Endothelial cell of umbilical vein (primary cell): ENCODE measurements around the gene KPNA1. TPM values are rescaled to one million over a fixed set of nuclear protein-coding genes. Genes with fewer than 3 reads are reported as not detected.

Experiments
- BruUV-seq: library from RNA; stranded (reverse); fragments of 400-500 nt; replicated peaks from 2 replicates; lab custom pipeline; 2021; lab: Mats Ljungman, UMichigan
- CTCF ChIA-PET: fragments of 300-600, 350-600 bp; sonication (Branson Sonifier 250); formaldehyde crosslinking; loops from one replicate; lab custom pipeline; 2021; ENCODE audit warnings: antibody characterized with exemption, inconsistent platforms; lab: Charles Lee
- POLR2A ChIA-PET: fragments of 300-600, 350-600 bp; sonication (Branson Sonifier 250); formaldehyde crosslinking; loops from one replicate; lab custom pipeline; 2021; ENCODE audit warnings: antibody characterized with exemption, inconsistent platforms; lab: Charles Lee
- DNase-seq: peaks from one replicate; pipeline ENCODE4 v3.0.0-alpha.2; 2011; ENCODE audit warnings: low read depth, low spot score
- FAIRE-seq: peaks from 2 replicates; lab custom pipeline; 2011; peaks lifted over from hg19 to GRCh38; lab: Jason Lieb, UNC
- H2AFZ ChIP-seq: 2 replicates; pipeline ENCODE4 v1.6.0; 2012; ENCODE audit warnings: low read depth, low read length, control low read depth, inconsistent platforms
- H3K27ac ChIP-seq: 2 replicates; pipeline ENCODE4 v1.5.1; 2011; ENCODE audit warnings: low read depth, mild to moderate bottlenecking, control low read depth, low read length, moderate library complexity; ENCODE audit not compliant: insufficient read depth
- H3K27me3 ChIP-seq, 2 experiments: 2 replicates each; pipeline versions ENCODE4 v1.6.0 to v1.6.1; 2011; ENCODE audit warnings: low read length in 2 of 2, mixed read lengths in 1 of 2; ENCODE audit not compliant: control insufficient read depth in 2 of 2, insufficient read depth in 2 of 2
- H3K36me3 ChIP-seq, 2 experiments: 2 replicates in 1 of 2; 3 replicates in 1 of 2; pipeline ENCODE4 v1.5.1; 2011; ENCODE audit warnings: low read length in 2 of 2, mild to moderate bottlenecking in 1 of 2, moderate library complexity in 1 of 2; ENCODE audit not compliant: control insufficient read depth in 2 of 2, insufficient read depth in 2 of 2; ENCODE audit errors: extremely low read depth in 1 of 2
- H3K4me1 ChIP-seq: 3 replicates; pipeline ENCODE4 v1.5.1; 2011; ENCODE audit warnings: mild to moderate bottlenecking, low read length; ENCODE audit not compliant: control insufficient read depth, insufficient read depth; ENCODE audit errors: extremely low read depth
- H3K4me2 ChIP-seq: 2 replicates; pipeline ENCODE4 v1.6.1; 2011; ENCODE audit warnings: low read length, control low read depth, mixed read lengths; ENCODE audit not compliant: insufficient read depth
- H3K4me3 ChIP-seq, 3 experiments: fragments of 200-600 bp in 1 of 3; sonication (generic), shearing (Covaris generic) in 1 of 3; replicated peaks in 1 of 3; 2 replicates each; pipeline ENCODE4 v1.5.1; 2011 to 2016; ENCODE audit warnings: control low read depth in 3 of 3, low read length in 3 of 3, mild to moderate bottlenecking in 2 of 3, inconsistent platforms in 1 of 3, low read depth in 1 of 3, moderate library complexity in 1 of 3; ENCODE audit not compliant: insufficient read depth in 1 of 3
- H3K79me2 ChIP-seq: 2 replicates; pipeline ENCODE4 v1.6.0; 2012; ENCODE audit warnings: low read length, inconsistent platforms; ENCODE audit not compliant: control insufficient read depth, insufficient read depth
- H3K9ac ChIP-seq: replicated peaks from 2 replicates; pipeline ENCODE3; 2011; ENCODE audit warnings: low read length, control low read depth; ENCODE audit not compliant: insufficient read depth; ENCODE audit errors: extremely low read depth
- H3K9me1 ChIP-seq: replicated peaks from 3 replicates; pipeline ENCODE4 v1.6.0; 2011; ENCODE audit warnings: mild to moderate bottlenecking, low read length; ENCODE audit not compliant: control insufficient read depth, insufficient read depth; ENCODE audit errors: extremely low read depth
- H3K9me3 ChIP-seq: replicated peaks from 2 replicates; pipeline ENCODE4 v1.5.1; 2012; ENCODE audit warnings: low read length, inconsistent platforms; ENCODE audit not compliant: control insufficient read depth, insufficient read depth
- H4K20me1 ChIP-seq: replicated peaks from 2 replicates; pipeline ENCODE3; 2011; ENCODE audit warnings: mild to moderate bottlenecking, low read length; ENCODE audit not compliant: control insufficient read depth, insufficient read depth; ENCODE audit errors: extremely low read depth
- CTCF ChIP-seq, 2 donors: IDR thresholded peaks; 1 replicate in 1 of 2; 2 replicates in 1 of 2; pipeline ENCODE4 v1.5.1; 2011; ENCODE audit warnings: low read length in 2 of 2, mild to moderate bottlenecking in 2 of 2, moderate library complexity in 2 of 2, control low read depth in 1 of 2, inconsistent platforms in 1 of 2, low read depth in 1 of 2; ENCODE audit not compliant: insufficient read depth in 1 of 2; ENCODE audit errors: extremely low read depth in 1 of 2
- EZH2 ChIP-seq: IDR thresholded peaks from 2 replicates; pipeline ENCODE4 v1.6.1; 2012; ENCODE audit warnings: borderline replicate concordance, low read depth, mild to moderate bottlenecking, moderate library complexity, low read length, inconsistent platforms; ENCODE audit not compliant: severe bottlenecking
- FOS ChIP-seq: IDR thresholded peaks from 2 replicates; pipeline ENCODE4 v1.6.1; 2011; ENCODE audit warnings: mild to moderate bottlenecking, low read length, moderate library complexity, borderline replicate concordance; ENCODE audit not compliant: insufficient read depth
- GATA2 ChIP-seq: IDR thresholded peaks from 2 replicates; pipeline ENCODE4 v1.7.0; 2011; ENCODE audit warnings: low read depth, mild to moderate bottlenecking, moderate library complexity, mixed read lengths, low read length; ENCODE audit not compliant: insufficient read length, insufficient read depth
- JUN ChIP-seq: IDR thresholded peaks from 2 replicates; pipeline ENCODE4 v1.6.1; 2011; ENCODE audit warnings: borderline replicate concordance, low read depth; ENCODE audit not compliant: insufficient read length, insufficient read depth
- MAX ChIP-seq: IDR thresholded peaks from 2 replicates; pipeline ENCODE4 v1.6.1; 2011; ENCODE audit not compliant: insufficient read depth, insufficient read length
- MYC ChIP-seq: IDR thresholded peaks from one replicate; pipeline ENCODE4 v1.6.1; 2011; ENCODE audit warnings: mild to moderate bottlenecking, low read depth, low read length
- POLR2A ChIP-seq: IDR thresholded peaks from 2 replicates; pipeline ENCODE4 v1.6.1; 2012; ENCODE audit warnings: low read depth, mild to moderate bottlenecking, control low read depth, low read length
- POLR2AphosphoS5 ChIP-seq: IDR thresholded peaks from 2 replicates; pipeline ENCODE4 v1.6.1; 2012; ENCODE audit warnings: low read depth, mild to moderate bottlenecking, control low read depth, low read length, moderate library complexity; ENCODE audit not compliant: insufficient read depth
- dilution Hi-C: fragments of 300-500 bp; cut with MboI; formaldehyde crosslinking; loops from one replicate; pipeline ENCODE4 v1.15.0; 2019; ENCODE audit warnings: low sequenced_read_pairs; ENCODE audit not compliant: extremely low pct_ligation_motif_present
- intact Hi-C: fragments of 100-400 bp; cut with micrococcal nuclease; formaldehyde crosslinking; loops from one replicate; pipeline ENCODE4 v1.10.0; 2022
- polyA plus RNA-seq, 4 experiments: library from polyadenylated mRNA; depleted of rRNA in 3 of 4; stranded (reverse) in 3 of 4; unstranded in 1 of 4; fragments of >200 nt; gene quantifications; 2 replicates each; pipeline versions ENCODE4 v1.2.1 to v1.2.3, GENCODE V29; 2011 to 2012; ENCODE audit warnings: missing spikeins in 1 of 4
- small RNA-seq: library from RNA; depleted of rRNA; stranded (forward); fragments of <200 nt; gene quantifications from one replicate; pipeline ENCODE3, GENCODE V24; 2012; ENCODE audit warnings: low replicate concordance, low read depth; ENCODE audit not compliant: insufficient read depth, insufficient read length
- total RNA-seq: library from RNA; stranded (reverse); gene quantifications from 2 replicates; pipeline ENCODE4 v1.2.3, GENCODE V29; 2021

The KPNA1 gene
- total and polyA plus RNA-seq, 2 donors (not counting 3 experiments of a cell fraction or from before 2014, with no cell fraction given): 24.4 to 110 TPM

- no TSS peak for BruUV-seq
Measured at GRCh38 chr3:122374034-122374433, 140.7 kb downstream of the KPNA1 start.

More at GRCh38 chr3:122374034-122374433, 140.7 kb downstream of the KPNA1 start:
- intact Hi-C loops: no loop called here
- no peaks in the 10 kb centered on the region for H4K20me1 ChIP-seq
- CTCF ChIA-PET: no interaction called here
- H3K4me3 ChIP-seq: no peak overlapping the region
- no peaks in the 10 kb centered on the region for H3K27me3 ChIP-seq
- no peak for FAIRE-seq
- no peak overlapping the region for H2AFZ ChIP-seq
- H3K79me2 ChIP-seq: peaks cover 18% of the 10 kb centered on the region
- no peaks in the 10 kb centered on the region for H3K36me3 ChIP-seq
- POLR2A ChIA-PET: interaction anchor here (1.0 kb wide), 1 partner anchor 9 kb away, joined by 3 read pairs; the partner anchor contains the start of gene MIX23
- H3K4me1 ChIP-seq: no peaks in the 10 kb centered on the region
- no peak overlapping the region for H3K27ac ChIP-seq
- no peak for TF ChIP-seq MAX
- TF ChIP-seq GATA2: no peak
- TF ChIP-seq MYC: no peak
- no peak for TF ChIP-seq POLR2A
- TF ChIP-seq EZH2: no peak
- no peak for TF ChIP-seq JUN
- no peak for TF ChIP-seq FOS
- TF ChIP-seq POLR2AphosphoS5: no peak
- no peak for TF ChIP-seq CTCF (IDR thresholded peaks at IDR 0.05; ENCODE audit: extremely low read depth in 1 of 2, insufficient read depth in 1 of 2, low read depth in 1 of 2, low read length in 2 of 2)
- no peak for DNase-seq
- dilution Hi-C loops: no loop called here
- no peaks in the 10 kb centered on the region for H3K9me1 ChIP-seq
- H3K9ac ChIP-seq: no peak overlapping the region
- no peaks in the 10 kb centered on the region for H3K9me3 ChIP-seq
- H3K4me2 ChIP-seq: no peak overlapping the region

Small RNAs within 50 kb of the gene (small RNA-seq; reads per million reads assigned to genes)
- not detected for gene AC083798.1
- gene AC096861.1: not detected

Other genes starting within 250 kb of the KPNA1 start
- gene CSTA, start 189.7 kb downstream of the KPNA1 start, total RNA-seq: not detected in 2 replicates
- not detected in 2 replicates for gene CSTA, start 189.7 kb downstream of the KPNA1 start, polyA plus RNA-seq
- 43.6 and 53.5 TPM in 2 replicates for gene MIX23, start 131.7 kb downstream of the KPNA1 start, total RNA-seq
- gene MIX23, start 131.7 kb downstream of the KPNA1 start, polyA plus RNA-seq: 3.7 and 4.5 TPM in 2 replicates
- 23.4 and 25.9 TPM in 2 replicates for gene FAM162A, start 130.8 kb downstream of the KPNA1 start, total RNA-seq
- 8.2 and 12.6 TPM in 2 replicates for gene FAM162A, start 130.8 kb downstream of the KPNA1 start, polyA plus RNA-seq
- gene WDR5B, start 98.9 kb downstream of the KPNA1 start, total RNA-seq: 2.6 and 3.7 TPM in 2 replicates
- 1.6 and 1.8 TPM in 2 replicates for gene WDR5B, start 98.9 kb downstream of the KPNA1 start, polyA plus RNA-seq
- gene PARP9, start 49.4 kb upstream of the KPNA1 start, total RNA-seq: 9.7 and 12.5 TPM in 2 replicates
- 10.1 and 10.4 TPM in 2 replicates for gene PARP9, start 49.4 kb upstream of the KPNA1 start, polyA plus RNA-seq
- gene DTX3L, start 49.4 kb upstream of the KPNA1 start, total RNA-seq: 13.8 and 20.5 TPM in 2 replicates
- 2.3 and 3.2 TPM in 2 replicates for gene DTX3L, start 49.4 kb upstream of the KPNA1 start, polyA plus RNA-seq
- gene PARP15, start 62.7 kb upstream of the KPNA1 start, total RNA-seq: 0.99 and 1.4 TPM in 2 replicates
- gene PARP15, start 62.7 kb upstream of the KPNA1 start, polyA plus RNA-seq: 0.59 and 0.81 TPM in 2 replicates
- 32.4 and 41.5 TPM in 2 replicates for gene PARP14, start 165.9 kb upstream of the KPNA1 start, total RNA-seq
- gene PARP14, start 165.9 kb upstream of the KPNA1 start, polyA plus RNA-seq: 18.8 and 19.7 TPM in 2 replicates